ENCODE measurements around the gene ZAP70. TPM values are rescaled to one million over a fixed set of nuclear protein-coding genes. Genes with fewer than 3 reads are reported as not detected.

Gene ZAP70
- total and polyA plus RNA-seq, 2 of the 13 experiments (the other 11 are each of a cell fraction or from before 2014, with no cell fraction given), result 0.51 to 4.0 TPM

GRCh38 chr2:97697252-97698235 is 15.8 kb upstream of the ZAP70 start (continued):
- 0 out of 2 replicates have a peak, but pooled peaks have one; percentile 9 for TF ChIP-seq SOX5 (CRISPR knock-in tag; IDR thresholded peaks at IDR 0.05; ENCODE audit: borderline replicate concordance)
- TF ChIP-seq ZMAT3 (CRISPR knock-in tag; conservative IDR thresholded peaks at IDR 0.05), result 0 out of 2 replicates have a peak, but pooled peaks have one; percentile 29
- TF ChIP-seq RAD21 (CRISPR knock-in tag; IDR thresholded peaks at IDR 0.05), result peak; percentile 97
- TF ChIP-seq GATAD2A (CRISPR knock-in tag; IDR thresholded peaks at IDR 0.05), result peak; percentile 43; the same call in 1 of the 2 replicates
- TF ChIP-seq FOSL2 (CRISPR knock-in tag; IDR thresholded peaks at IDR 0.05), result peak; percentile 26; the same call in 1 of the 2 replicates
- TF ChIP-seq CEBPG (CRISPR knock-in tag; IDR thresholded peaks at IDR 0.05), result 0 out of 2 replicates have a peak, but pooled peaks have one; percentile 14
- TF ChIP-seq DRAP1 (CRISPR knock-in tag; IDR thresholded peaks at IDR 0.05), result 0 out of 2 replicates have a peak, but pooled peaks have one; percentile 26
- TF ChIP-seq KAT8 (CRISPR knock-in tag; IDR thresholded peaks at IDR 0.05), result peak; percentile 58; the same call in 1 of the 2 replicates
- TF ChIP-seq ZNF318 (CRISPR knock-in tag; IDR thresholded peaks at IDR 0.05), result no peak
- peak; percentile 61 for TF ChIP-seq ZNF331 (CRISPR knock-in tag; IDR thresholded peaks at IDR 0.05)
- no peak for TF ChIP-seq MED13 (CRISPR knock-in tag; IDR thresholded peaks at IDR 0.05)
- TF ChIP-seq CTCF (CRISPR knock-in tag; IDR thresholded peaks at IDR 0.05), result peak; percentile 96
- 0 out of 2 replicates have a peak, but pooled peaks have one; percentile 37 for TF ChIP-seq ZNF510 (CRISPR knock-in tag; IDR thresholded peaks at IDR 0.05; ENCODE audit: low read depth)
- TF ChIP-seq ZNF12 (CRISPR knock-in tag; IDR thresholded peaks at IDR 0.05), result peak; percentile 82
- peak; percentile 67; the same call in 1 of the 2 replicates for TF ChIP-seq HOXA5 (CRISPR knock-in tag; IDR thresholded peaks at IDR 0.05)
- no peak for TF ChIP-seq TAF1 (CRISPR knock-in tag; IDR thresholded peaks at IDR 0.05)
- peak; percentile 43; the same call in 1 of the 2 replicates for TF ChIP-seq FOXA3 (CRISPR knock-in tag; IDR thresholded peaks at IDR 0.05)
- TF ChIP-seq SNAPC5 (CRISPR knock-in tag; IDR thresholded peaks at IDR 0.05; ENCODE audit: borderline replicate concordance), result no peak
- no peak for TF ChIP-seq MAZ (IDR thresholded peaks at IDR 0.05; ENCODE audit: borderline replicate concordance, low read depth, low read length)
- TF ChIP-seq MAZ (CRISPR knock-in tag; IDR thresholded peaks at IDR 0.05; ENCODE audit: low read depth), result peak; percentile 23; the same call in 1 of the 2 replicates
